H1 (cell line): Measurements from ENCODE around the gene GANAB.

Source experiments
- ASH2L ChIP-seq: fragments of 200-600, 300-600 bp; sonication (generic); IDR thresholded peaks from one replicate; pipeline ENCODE4 v1.7.1; 2017; ENCODE audit warnings: low read length
- ATF3 ChIP-seq: IDR thresholded peaks from 2 replicates; pipeline ENCODE4 v1.6.1; 2011; ENCODE audit warnings: low read depth, mild to moderate bottlenecking, low read length; ENCODE audit not compliant: insufficient read depth
- CHD2 ChIP-seq: IDR thresholded peaks from 2 replicates; pipeline ENCODE4 v1.6.1; 2012; ENCODE audit warnings: low read length, improper control_type of control experiment
- CTCF ChIP-seq, 3 experiments: IDR thresholded peaks; 1 replicate in 2 of 3; 2 replicates in 1 of 3; pipeline versions ENCODE4 v1.5.1 to v1.6.1; 2011; ENCODE audit warnings: low read length in 3 of 3, mild to moderate bottlenecking in 3 of 3, inconsistent platforms in 2 of 3, low read depth in 1 of 3, moderate library complexity in 1 of 3; ENCODE audit not compliant: insufficient read depth in 1 of 3; ENCODE audit errors: control extremely low read depth in 1 of 3
- EZH2 ChIP-seq: fragments of 200-600 bp; sonication (generic); IDR thresholded peaks from 2 replicates; pipeline ENCODE4 v1.7.1; 2012; ENCODE audit warnings: low read depth, mild to moderate bottlenecking, moderate library complexity, low read length, inconsistent platforms; ENCODE audit not compliant: severe bottlenecking
- FOSL1 ChIP-seq: IDR thresholded peaks from 2 replicates; pipeline ENCODE4 v1.6.1; 2011; ENCODE audit warnings: mild to moderate bottlenecking, low read depth, low read length, moderate library complexity; ENCODE audit not compliant: insufficient read depth
- GABPA ChIP-seq: IDR thresholded peaks from 2 replicates; pipeline ENCODE4 v1.6.1; 2011; ENCODE audit warnings: mild to moderate bottlenecking, low read length, moderate library complexity, borderline replicate concordance; ENCODE audit not compliant: insufficient read depth
- HDAC2 ChIP-seq, 2 experiments: fragments of 300-600 bp in 1 of 2; sonication (generic) in 1 of 2; IDR thresholded peaks; 2 replicates each; pipeline ENCODE4 v1.6.1; 2011 to 2012; ENCODE audit warnings: low read depth in 2 of 2, low read length in 2 of 2, mild to moderate bottlenecking in 2 of 2, moderate library complexity in 2 of 2, borderline replicate concordance in 1 of 2, inconsistent platforms in 1 of 2
- POLR2A ChIP-seq, 2 experiments: IDR thresholded peaks; 1 replicate in 1 of 2; 2 replicates in 1 of 2; pipeline ENCODE4 v1.6.1; 2011; ENCODE audit warnings: low read depth in 2 of 2, low read length in 2 of 2, mild to moderate bottlenecking in 2 of 2; ENCODE audit errors: control extremely low read depth in 1 of 2
- POLR2AphosphoS5 ChIP-seq: IDR thresholded peaks from 2 replicates; pipeline ENCODE4 v1.6.1; 2011; ENCODE audit warnings: low read depth, low read length
- POU5F1 ChIP-seq: IDR thresholded peaks from 2 replicates; pipeline ENCODE4 v1.6.1; 2011; ENCODE audit warnings: low read depth, mild to moderate bottlenecking, low read length, moderate library complexity
- SP1 ChIP-seq: IDR thresholded peaks from 2 replicates; pipeline ENCODE4 v1.6.1; 2011; ENCODE audit warnings: low read depth, low read length
- TEAD4 ChIP-seq: IDR thresholded peaks from 2 replicates; pipeline ENCODE4 v1.6.1; 2012; ENCODE audit warnings: low read depth, low read length, inconsistent platforms, mixed read lengths
- USF2 ChIP-seq: IDR thresholded peaks from 2 replicates; pipeline ENCODE4 v1.6.1; 2011; ENCODE audit warnings: low read length, improper control_type of control experiment

- TF ChIP-seq SP1 (peak; percentile 84), FOSL1 (no peak), GABPA (no peak), CTCF (IDR thresholded peaks at IDR 0.05; ENCODE audit: control extremely low read depth in 1 of 3, insufficient read depth in 1 of 3, low read depth in 1 of 3, low read length in 3 of 3) (no peak; a peak in 1 of 4 replicates), CHD2 (no peak), USF2 (no peak), ASH2L (no peak), ATF3 (no peak), POLR2A (IDR thresholded peaks at IDR 0.05; ENCODE audit: control extremely low read depth in 1 of 2, low read depth in 2 of 2, low read length in 2 of 2) (peak in 1 of 2 experiments; percentile 38; a peak in 1 of 3 replicates), TEAD4 (no peak), EZH2 (no peak), HDAC2 (IDR thresholded peaks at IDR 0.05; ENCODE audit: borderline replicate concordance in 1 of 2, low read depth in 2 of 2, low read length in 2 of 2) (no peak), POU5F1 (no peak), POLR2AphosphoS5 (0 out of 2 replicates have a peak, but pooled peaks have one; percentile 29)
Observed at GRCh38 chr11:62599069-62599696, 47.2 kb downstream of the GANAB start.
